Stimulated activated CD4-positive, alpha-beta T cell treated with anti-CD3 and anti-CD28 coated beads, Interleukin-4, amount 100 ng/mL, for 24 hours (primary cell): Measurements from ENCODE around the gene ZNF232.
"Not testable (repeated sequence)": the region's sequence is repeated elsewhere in the genome, so short reads cannot be mapped to it uniquely, and the experiment has no call there.

Source experiments
- DNase-seq: peaks from one replicate; pipeline ENCODE4 v3.0.0-alpha.2; 2020

ZNF232 gene

GRCh38 chr17:5111402-5112204 is at the start of gene ZNF232:
TSS of gene ZNF232 (minus strand) at chr17:5111878. CDS start at chr17:5111822, 56 bp downstream.
- DNase-seq, result peak; percentile 92

- not testable (repeated sequence) for DNase-seq
Observed at GRCh38 chr17:5160702-5161101, 49.0 kb upstream of the ZNF232 start.

- DNase-seq, result not testable (repeated sequence)
Observed at GRCh38 chr17:5146122-5146521, 34.4 kb upstream of the ZNF232 start.

GRCh38 chr17:5142877-5143276 is 31.2 kb upstream of the ZNF232 start:
- DNase-seq, result not testable (repeated sequence)

- DNase-seq, result no peak
Observed at GRCh38 chr17:5139458-5139732, 27.7 kb upstream of the ZNF232 start.

- DNase-seq, result no peak
Observed at GRCh38 chr17:5138616-5139457, 27.2 kb upstream of the ZNF232 start.

GRCh38 chr17:5138198-5138544 is 26.5 kb upstream of the ZNF232 start:
- not testable (repeated sequence) for DNase-seq

GRCh38 chr17:5137511-5138197 is 26.0 kb upstream of the ZNF232 start:
- not testable (repeated sequence) for DNase-seq

- DNase-seq, result not testable (repeated sequence)
Observed at GRCh38 chr17:5136580-5137412, 25.1 kb upstream of the ZNF232 start.

GRCh38 chr17:5135726-5136579 is 24.3 kb upstream of the ZNF232 start:
- DNase-seq, result no peak

- DNase-seq, result not testable (repeated sequence)
Observed at GRCh38 chr17:5135131-5135712, 23.5 kb upstream of the ZNF232 start.

GRCh38 chr17:5134571-5134970 is 22.9 kb upstream of the ZNF232 start:
- DNase-seq, result not testable (repeated sequence)

- not testable (repeated sequence) for DNase-seq
Observed at GRCh38 chr17:5133961-5134360, 22.3 kb upstream of the ZNF232 start.

- no peak for DNase-seq
Observed at GRCh38 chr17:5133311-5133710, 21.6 kb upstream of the ZNF232 start.

- not testable (repeated sequence) for DNase-seq
Observed at GRCh38 chr17:5132503-5133225, 21.0 kb upstream of the ZNF232 start.

- not testable (repeated sequence) for DNase-seq
Observed at GRCh38 chr17:5131799-5132502, 20.3 kb upstream of the ZNF232 start.

GRCh38 chr17:5131146-5131715 is 19.6 kb upstream of the ZNF232 start:
- no peak for DNase-seq

GRCh38 chr17:5130687-5131086 is 19.0 kb upstream of the ZNF232 start:
- not testable (repeated sequence) for DNase-seq

GRCh38 chr17:5130261-5130660 is 18.6 kb upstream of the ZNF232 start:
- not testable (repeated sequence) for DNase-seq
